ENCODE results near the gene ROPN1L. TPM values are rescaled to one million over a fixed set of nuclear protein-coding genes. Genes with fewer than 3 reads are reported as not detected.

The ROPN1L gene
- total and polyA plus RNA-seq, 2 of the 4 experiments (the other 2 are of a cell fraction), result 0.34 to 0.36 TPM

DNA sequence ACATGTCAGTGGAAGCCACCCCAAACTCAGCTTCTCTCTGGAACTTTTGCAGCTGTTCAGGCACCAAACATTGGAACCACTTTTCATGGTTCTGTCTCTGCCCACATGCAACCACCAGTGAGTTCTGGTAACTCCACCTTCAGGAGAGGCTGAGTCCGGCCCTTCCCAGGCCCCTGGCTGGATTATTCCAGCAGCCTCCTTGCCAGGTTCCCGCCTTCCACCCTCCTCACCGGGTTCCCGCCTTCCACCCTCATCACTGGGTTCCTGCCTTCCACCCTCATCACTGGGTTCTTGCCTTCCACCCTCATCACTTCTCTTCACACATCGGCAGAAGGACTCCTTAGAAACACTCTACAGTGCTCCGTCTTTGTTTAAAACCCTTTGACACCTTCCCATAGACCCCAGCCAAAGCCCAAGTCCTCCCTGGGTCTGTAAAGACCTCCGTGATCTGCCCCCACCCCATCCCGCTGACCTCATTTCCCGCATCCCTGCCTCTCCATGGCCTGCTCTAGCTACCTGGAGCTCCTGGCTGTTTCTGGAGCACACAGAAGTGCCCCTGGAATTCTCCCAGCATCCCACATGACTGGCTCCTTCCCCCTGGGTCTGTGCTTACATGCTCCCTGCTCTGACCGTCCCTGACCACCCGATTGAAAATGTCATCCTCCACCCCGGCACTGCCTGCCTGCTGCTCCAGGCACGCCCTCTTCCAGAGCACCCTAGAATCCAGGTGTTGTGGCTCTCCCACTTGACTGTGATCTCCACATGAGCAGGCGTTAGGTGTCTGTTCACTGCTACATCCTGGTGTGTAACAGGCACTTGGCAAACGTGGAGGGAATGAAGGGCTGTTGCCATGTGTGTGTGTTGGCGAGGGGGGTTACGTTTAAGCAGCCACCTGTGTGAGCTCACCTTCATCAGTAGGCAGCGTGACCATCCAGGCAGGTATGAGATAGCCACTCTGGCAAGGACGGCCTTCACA is 17.7 kb downstream of the ROPN1L start (continued):
- TF ChIP-seq BHLHE40 (IDR thresholded peaks at IDR 0.05; ENCODE audit: low read depth, low read length), result no peak

DNA sequence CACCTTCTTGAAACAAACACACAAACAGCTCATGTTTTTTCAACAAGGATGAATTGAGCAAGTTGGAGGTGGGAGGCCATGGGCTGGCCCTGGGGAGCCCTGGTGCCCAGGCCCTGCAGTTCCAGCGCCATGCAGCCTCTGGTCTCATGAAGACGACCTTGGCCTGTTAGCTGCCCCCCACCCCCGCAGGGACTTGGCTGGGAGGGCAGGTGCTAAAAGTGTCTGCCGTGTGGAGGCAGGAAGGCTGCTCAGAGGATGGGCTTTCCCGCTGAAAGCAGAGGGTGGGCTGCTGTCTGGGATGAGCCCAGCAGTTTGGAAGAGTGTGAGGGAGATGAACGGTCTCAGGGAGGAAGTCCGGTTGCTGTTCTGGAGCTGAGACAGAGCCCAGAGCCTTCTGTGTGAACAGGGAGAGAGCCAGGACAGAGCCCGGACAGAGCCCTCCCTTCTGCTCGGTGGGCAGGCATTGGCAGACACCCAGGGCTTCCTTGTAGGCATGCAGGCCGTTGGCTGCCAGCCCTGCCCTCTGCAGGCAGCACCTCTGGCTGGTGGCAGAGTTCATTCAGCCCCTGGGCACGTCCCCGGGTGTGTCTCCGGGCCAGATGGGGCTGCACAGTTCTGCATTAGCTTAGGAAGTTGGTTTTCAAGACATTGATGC is 18.7 kb downstream of the ROPN1L start:
- no peak overlapping the region for H3K56ac ChIP-seq (ENCODE audit: extremely low read depth, insufficient read depth, low read length)
- no peak overlapping the region for H3K4me2 ChIP-seq (ENCODE audit: low read depth, low read length)
- H3K23ac ChIP-seq (ENCODE audit: low read depth, low read length), result peak overlapping the region; percentile 11; the same call in 1 of the 2 replicates
- no peak overlapping the region; the same call in 1 of the 2 replicates for H3K18ac ChIP-seq (ENCODE audit: low read depth, low read length)
- dilution Hi-C loops (cut with HindIII; ENCODE audit: low sequenced_read_pairs, unreplicated experiment), result no loop called here
- no peak overlapping the region for H2AK5ac ChIP-seq (ENCODE audit: low read depth, low read length)
- H4K8ac ChIP-seq (ENCODE audit: low read depth in 2 of 2, low read length in 2 of 2), result no peak overlapping the region
- DNase-seq (no peak), ATAC-seq (ENCODE audit: low read depth) (peak; percentile 50)
- peaks cover 18% of the 10 kb centered on the region for H3K4me1 ChIP-seq (ENCODE audit: control insufficient read depth, insufficient read depth, low read length)
- no peak overlapping the region for H4K5ac ChIP-seq (ENCODE audit: low read depth, low read length)
- H2BK20ac ChIP-seq (ENCODE audit: low read depth, low read length), result no peak overlapping the region
- H2AFZ ChIP-seq (replicated peaks; ENCODE audit: low read length, poor library complexity), result peak overlapping the region; percentile 83
- peak overlapping the region; percentile 30; the same call in 1 of the 2 replicates for H2BK120ac ChIP-seq (ENCODE audit: low read depth, low read length)
- no peak overlapping the region for H3K27ac ChIP-seq (ENCODE audit: insufficient read depth, low read length)
- H3K4me3 ChIP-seq (ENCODE audit: insufficient read depth, low read depth, low read length), result no peak overlapping the region
- H3K9me3 ChIP-seq (ENCODE audit: control insufficient read depth, insufficient read depth, low read length), result no peaks in the 10 kb centered on the region
- no peak overlapping the region for H3K4ac ChIP-seq (ENCODE audit: low read depth, low read length)
- no peak overlapping the region for H3K14ac ChIP-seq (replicated peaks; ENCODE audit: low read depth, low read length)
- 39% methylated on average over 9 of the region's 13 CpGs; no CpG with 5 or more reads in 1 of the 2 experiments for WGBS, 2 experiments (ENCODE audit: extremely low coverage in 2 of 2, insufficient read length in 1 of 2)
- intact Hi-C loops (cut with micrococcal nuclease), result no loop called here
- no peaks in the 10 kb centered on the region for H3K36me3 ChIP-seq (ENCODE audit: control insufficient read depth, insufficient read depth, low read length)
- ChIA-PET CTCF (interaction anchor here (0.9 kb wide), 1 partner anchor 167 kb away, joined by 3 read pairs; no protein-coding TSS in a partner anchor), POLR2A (ENCODE audit: unreplicated experiment) (no interaction called here)
- peak overlapping the region; percentile 88 for H2AK9ac ChIP-seq (replicated peaks; ENCODE audit: low read depth, low read length, poor library complexity)
- H3K9me1 ChIP-seq (ENCODE audit: insufficient read depth, low read length), result peaks cover 21% of the 10 kb centered on the region
- H3K27me3 ChIP-seq (ENCODE audit: control insufficient read depth, insufficient read depth, low read length), result peaks cover 4% of the 10 kb centered on the region; the same call in 1 of the 2 replicates
- in situ Hi-C loops (cut with MboI; ENCODE audit: low sequenced_read_pairs), result loop anchor here (25.0 kb wide), 1 partner anchor 102 kb away; the partner anchor contains the start of gene ANKRD33B
- H3K79me1 ChIP-seq (ENCODE audit: low read depth in 1 of 2, low read length in 2 of 2), result no peaks in the 10 kb centered on the region
- no peak overlapping the region for H3K9ac ChIP-seq (ENCODE audit: low read depth, low read length)
- H2BK15ac ChIP-seq (ENCODE audit: low read depth, low read length), result no peak overlapping the region
- no peak overlapping the region for H2BK5ac ChIP-seq (ENCODE audit: low read depth, low read length, poor library complexity, severe bottlenecking)
- no peaks in the 10 kb centered on the region for H4K20me1 ChIP-seq (ENCODE audit: insufficient read depth, low read length)
- no peak overlapping the region for H4K91ac ChIP-seq (ENCODE audit: insufficient read depth, low read depth, low read length)
- BruUV-seq (replicated peaks), result no TSS peak
- TF ChIP-seq RCOR1 (IDR thresholded peaks at IDR 0.05; ENCODE audit: insufficient replicate concordance, low read length) (no peak), SMC3 (IDR thresholded peaks at IDR 0.05; ENCODE audit: low read depth, low read length) (no peak), MXI1 (IDR thresholded peaks at IDR 0.05; ENCODE audit: borderline replicate concordance, low read depth, low read length) (no peak), POLR2A (IDR thresholded peaks at IDR 0.05; ENCODE audit: low read depth, low read length) (no peak), NFE2L2 (IDR thresholded peaks at IDR 0.05; ENCODE audit: low read depth, low read length) (no peak), RFX5 (IDR thresholded peaks at IDR 0.05; ENCODE audit: low read depth, low read length) (no peak), BHLHE40 (IDR thresholded peaks at IDR 0.05; ENCODE audit: low read depth, low read length) (no peak), FOS (IDR thresholded peaks at IDR 0.05; ENCODE audit: low read depth, low read length) (no peak), MAZ (IDR thresholded peaks at IDR 0.05; ENCODE audit: borderline replicate concordance, low read depth, low read length) (no peak), CHD1 (IDR thresholded peaks at IDR 0.05; ENCODE audit: low read depth, low read length) (no peak), RAD21 (IDR thresholded peaks at IDR 0.05; ENCODE audit: low read length) (no peak), CEBPB (IDR thresholded peaks at IDR 0.05; ENCODE audit: low read depth, low read length) (no peak), MAFK (IDR thresholded peaks at IDR 0.05; ENCODE audit: low read depth, low read length) (no peak)
- TF ChIP-seq, protein P1, sequence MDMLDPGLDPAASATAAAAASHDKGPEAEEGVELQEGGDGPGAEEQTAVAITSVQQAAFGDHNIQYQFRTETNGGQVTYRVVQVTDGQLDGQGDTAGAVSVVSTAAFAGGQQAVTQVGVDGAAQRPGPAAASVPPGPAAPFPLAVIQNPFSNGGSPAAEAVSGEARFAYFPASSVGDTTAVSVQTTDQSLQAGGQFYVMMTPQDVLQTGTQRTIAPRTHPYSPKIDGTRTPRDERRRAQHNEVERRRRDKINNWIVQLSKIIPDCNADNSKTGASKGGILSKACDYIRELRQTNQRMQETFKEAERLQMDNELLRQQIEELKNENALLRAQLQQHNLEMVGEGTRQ (IDR thresholded peaks at IDR 0.05; ENCODE audit: low read depth, low read length), result no peak
